ENCODE measurements around the gene NECTIN3. TPM values are rescaled to one million over a fixed set of nuclear protein-coding genes. Genes with fewer than 3 reads are reported as not detected.
A peak's percentile ranks its signal among the peaks of the same experiment; 100 is the strongest.

NECTIN3 gene
- total RNA-seq, 1 donor: 53.9 TPM

GRCh38 chr3:111106993-111107661, 35.5 kb downstream of the NECTIN3 start:
- no peak overlapping the region for H3K4me3 ChIP-seq (ENCODE audit: low read depth, low read length)
- no peak for DNase-seq (ENCODE audit: low read depth)
- TF ChIP-seq CTCF (IDR thresholded peaks at IDR 0.05; ENCODE audit: insufficient read depth, low read length): no peak

DNA sequence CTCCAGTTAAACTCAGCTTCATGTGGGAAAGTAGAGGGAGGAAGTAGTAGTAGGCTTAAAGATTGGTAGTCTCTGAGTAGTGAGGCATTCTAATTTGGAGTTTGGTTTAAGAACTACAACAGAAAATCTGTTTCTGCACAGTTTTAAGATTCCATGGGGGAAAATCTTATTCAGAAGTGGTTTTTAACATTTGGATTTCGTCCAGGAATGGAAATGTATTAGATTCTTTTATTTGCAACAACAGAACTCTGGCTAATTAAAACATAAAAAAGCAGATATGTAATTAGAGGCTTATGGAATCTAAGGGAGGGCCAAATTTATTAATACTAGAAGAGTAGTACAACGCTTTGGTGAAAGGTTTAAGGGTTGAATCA, 36.0 kb downstream of the NECTIN3 start:
- no peak overlapping the region for H3K4me3 ChIP-seq (ENCODE audit: low read depth, low read length)
- DNase-seq (ENCODE audit: low read depth): no peak
- TF ChIP-seq CTCF (IDR thresholded peaks at IDR 0.05; ENCODE audit: insufficient read depth, low read length): no peak

DNA sequence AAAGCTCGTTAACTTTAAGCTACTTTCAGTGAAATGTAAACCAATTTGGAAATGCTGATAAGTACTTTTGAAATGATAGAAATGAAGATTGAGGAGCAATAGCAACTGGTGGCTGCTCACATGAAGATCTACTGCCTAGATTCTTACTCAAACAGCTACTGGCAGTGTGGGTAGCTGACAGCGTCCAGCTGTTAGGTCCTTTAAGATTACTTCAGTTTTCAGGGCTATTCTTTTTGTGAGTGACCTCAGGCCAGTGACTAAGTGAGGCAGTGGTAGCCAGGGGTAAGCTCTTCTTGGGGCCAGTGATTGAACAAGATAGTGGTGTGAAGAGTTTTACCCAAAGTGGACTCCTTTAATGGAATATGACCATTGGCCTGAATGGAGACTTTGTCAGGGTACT, 41.3 kb downstream of the NECTIN3 start:
- TF ChIP-seq CTCF (IDR thresholded peaks at IDR 0.05; ENCODE audit: insufficient read depth, low read length): no peak
- DNase-seq (ENCODE audit: low read depth): peak; percentile 49
- no peak overlapping the region for H3K4me3 ChIP-seq (ENCODE audit: low read depth, low read length)

DNA sequence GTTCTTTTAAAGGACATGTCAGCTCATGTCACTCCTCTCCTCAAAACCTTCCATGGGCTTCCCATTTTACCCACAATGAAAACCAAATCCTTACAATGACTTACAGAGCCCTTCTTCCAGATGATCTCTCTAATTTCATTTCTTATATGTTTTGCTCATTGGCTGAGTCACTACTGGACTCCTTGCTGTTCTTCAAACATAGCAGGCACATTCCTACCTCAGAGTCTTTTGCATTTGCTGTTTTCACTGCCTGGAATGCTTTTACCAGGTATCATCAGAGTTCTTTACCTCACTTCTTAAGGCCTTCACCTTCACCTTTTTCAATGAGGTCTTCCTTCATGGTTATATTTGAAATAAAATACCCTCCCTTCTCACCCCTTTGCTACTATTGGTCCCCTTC, 57.3 kb downstream of the NECTIN3 start:
- DNase-seq (ENCODE audit: low read depth): no peak
- H3K4me3 ChIP-seq (ENCODE audit: low read depth, low read length): no peak overlapping the region
- no peak for TF ChIP-seq CTCF (IDR thresholded peaks at IDR 0.05; ENCODE audit: insufficient read depth, low read length)

GRCh38 chr3:111130827-111131226, 59.2 kb downstream of the NECTIN3 start:
- no peak overlapping the region for H3K4me3 ChIP-seq (ENCODE audit: low read depth, low read length)
- no peak for DNase-seq (ENCODE audit: low read depth)
- no peak for TF ChIP-seq CTCF (IDR thresholded peaks at IDR 0.05; ENCODE audit: insufficient read depth, low read length)

DNA sequence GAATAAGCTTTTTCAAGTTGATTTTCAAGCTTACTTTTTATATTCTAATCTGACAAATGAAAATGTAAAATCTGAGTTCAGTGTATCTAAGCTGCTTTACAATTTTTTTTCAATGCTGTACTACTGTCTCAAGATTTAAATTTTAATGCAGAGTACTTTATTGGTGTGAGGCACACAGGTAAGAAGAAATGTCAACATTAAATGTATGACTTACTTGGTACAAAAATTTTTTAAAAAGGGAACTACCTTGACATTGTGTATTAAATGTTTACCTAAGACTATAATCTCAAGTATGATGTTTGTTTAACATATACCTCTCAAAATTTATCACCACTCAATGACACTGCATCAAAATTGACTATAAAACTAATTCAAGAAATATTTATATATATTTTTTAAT, 62.7 kb downstream of the NECTIN3 start:
- no peak overlapping the region for H3K4me3 ChIP-seq (ENCODE audit: low read depth, low read length)
- DNase-seq (ENCODE audit: low read depth): no peak
- TF ChIP-seq CTCF (IDR thresholded peaks at IDR 0.05; ENCODE audit: insufficient read depth, low read length): no peak

GRCh38 chr3:111151438-111151837, 79.8 kb downstream of the NECTIN3 start:
- H3K4me3 ChIP-seq (ENCODE audit: low read depth, low read length): no peak overlapping the region
- no peak for TF ChIP-seq CTCF (IDR thresholded peaks at IDR 0.05; ENCODE audit: insufficient read depth, low read length)
- peak; percentile 61 for DNase-seq (ENCODE audit: low read depth)

Data from fibroblast of the aortic adventitia (primary cell).